Stimulated activated CD8-positive, alpha-beta memory T cell treated with anti-CD3 and anti-CD28 coated beads, Interleukin-12 subunit alpha, Interleukin-12 subunit beta, amount 100 ng/mL, for 24 hours (primary cell): ENCODE data around the gene KNSTRN.
A peak's percentile ranks its signal among the peaks of the same experiment; 100 is the strongest.

Source experiments
- DNase-seq: peaks from one replicate; pipeline ENCODE4 v3.0.0-alpha.2; 2020; ENCODE audit errors: extremely low read depth

KNSTRN gene

GRCh38 chr15:40382580-40383456 is at the start of gene KNSTRN:
Gene KNSTRN, plus strand, starts transcription at chr15:40382721. Its CDS starts 115 bp downstream, at chr15:40382836.
- DNase-seq, result peak; percentile 84

- no peak for DNase-seq
These were observed 48.5 kb upstream of the KNSTRN start for GRCh38 chr15:40333922-40334492.

- DNase-seq, result no peak
These were observed 48.0 kb upstream of the KNSTRN start for GRCh38 chr15:40334541-40334940.

GRCh38 chr15:40334941-40335795 is 47.4 kb upstream of the KNSTRN start:
- DNase-seq, result no peak

- DNase-seq, result no peak
These were observed 46.4 kb upstream of the KNSTRN start for GRCh38 chr15:40335938-40336743.

GRCh38 chr15:40336744-40337122 is 45.8 kb upstream of the KNSTRN start:
- DNase-seq, result no peak

GRCh38 chr15:40337597-40337996 is 44.9 kb upstream of the KNSTRN start:
- DNase-seq, result no peak

- DNase-seq, result peak; percentile 52
These were observed 44.4 kb upstream of the KNSTRN start for GRCh38 chr15:40338041-40338657.

- DNase-seq, result no peak
These were observed 43.5 kb upstream of the KNSTRN start for GRCh38 chr15:40338921-40339620.

GRCh38 chr15:40339621-40339945 is 42.9 kb upstream of the KNSTRN start:
- DNase-seq, result no peak

- no peak for DNase-seq
These were observed 42.3 kb upstream of the KNSTRN start for GRCh38 chr15:40340038-40340739.

- DNase-seq, result no peak
These were observed 41.7 kb upstream of the KNSTRN start, which contains the start of gene CCDC9B for GRCh38 chr15:40340740-40341400. Gene CCDC9B, minus strand, starts transcription at chr15:40340939. Its CDS starts 120 bp downstream, at chr15:40340819.

GRCh38 chr15:40342416-40343320 is 39.9 kb upstream of the KNSTRN start:
- no peak for DNase-seq

- DNase-seq, result no peak
These were observed 39.0 kb upstream of the KNSTRN start for GRCh38 chr15:40343512-40343911.

- DNase-seq, result no peak
These were observed 38.3 kb upstream of the KNSTRN start for GRCh38 chr15:40344217-40344616.

GRCh38 chr15:40344631-40345120 is 37.8 kb upstream of the KNSTRN start:
- no peak for DNase-seq

- DNase-seq, result no peak
These were observed 37.2 kb upstream of the KNSTRN start for GRCh38 chr15:40345225-40345866.
